T-helper 1 cell treated with Interleukin-12 subunit alpha and Interleukin-12 subunit beta and Interleukin-4 antibody, amounts not matched to agents 30 μg/mL and 1 μg/mL, for 36 hours (primary cell): ENCODE results near the gene UNC5CL.

ENCODE experiments used
- H3K27ac Mint-ChIP-seq: one replicate; pipeline ENCODE4 v1.8.0; 2021; ENCODE audit warnings: mild to moderate bottlenecking, mixed read lengths
- H3K27me3 Mint-ChIP-seq: one replicate; pipeline ENCODE4 v1.8.0; 2021; ENCODE audit warnings: low read depth, mixed read lengths
- H3K36me3 Mint-ChIP-seq: one replicate; pipeline ENCODE4 v1.8.0; 2021; ENCODE audit warnings: low read depth, mixed read lengths
- H3K4me1 Mint-ChIP-seq: one replicate; pipeline ENCODE4 v1.8.0; 2021; ENCODE audit warnings: low read depth, mixed read lengths
- H3K4me3 Mint-ChIP-seq: one replicate; pipeline ENCODE4 v1.8.0; 2021; ENCODE audit warnings: mild to moderate bottlenecking, moderate library complexity, mixed read lengths
- H3K9me3 Mint-ChIP-seq: one replicate; pipeline ENCODE4 v1.8.0; 2021; ENCODE audit warnings: mixed read lengths

The UNC5CL gene

GRCh38 chr6:41039060-41039998 is at the start of gene UNC5CL:
Gene UNC5CL, minus strand, starts transcription at chr6:41039221. Its CDS starts 4,147 bp downstream, at chr6:41035074.
- no peaks in the 10 kb centered on the region for H3K36me3 Mint-ChIP-seq
- H3K9me3 Mint-ChIP-seq = no peaks in the 10 kb centered on the region
- no peak within 1 kb of the TSS for H3K27ac Mint-ChIP-seq
- H3K4me3 Mint-ChIP-seq = no peak within 1 kb of the TSS
- H3K27me3 Mint-ChIP-seq = no peaks in the 10 kb centered on the region
- H3K4me1 Mint-ChIP-seq = peaks cover 12% of the 10 kb centered on the region

- H3K36me3 Mint-ChIP-seq = peaks cover 49% of the 10 kb centered on the region
- no peak overlapping the region for H3K27ac Mint-ChIP-seq
Measured at GRCh38 chr6:41088451-41088850, 49.4 kb upstream of the UNC5CL start.

GRCh38 chr6:41085182-41085581 is 46.2 kb upstream of the UNC5CL start:
- H3K27me3 Mint-ChIP-seq = no peaks in the 10 kb centered on the region
- no peak overlapping the region for H3K27ac Mint-ChIP-seq
- H3K36me3 Mint-ChIP-seq = peaks cover 41% of the 10 kb centered on the region
- no peak overlapping the region for H3K4me3 Mint-ChIP-seq
- H3K9me3 Mint-ChIP-seq = no peaks in the 10 kb centered on the region
- peaks cover 32% of the 10 kb centered on the region for H3K4me1 Mint-ChIP-seq

More at GRCh38 chr6:41088451-41088850, 49.4 kb upstream of the UNC5CL start:
- Mint-ChIP-seq H3K4me1 (peaks cover 12% of the 10 kb centered on the region), H3K4me3 (no peak overlapping the region), H3K27me3 (no peaks in the 10 kb centered on the region), H3K9me3 (no peaks in the 10 kb centered on the region)

- peaks cover 46% of the 10 kb centered on the region for H3K36me3 Mint-ChIP-seq
- H3K27ac Mint-ChIP-seq = no peak overlapping the region
- H3K4me3 Mint-ChIP-seq = no peak overlapping the region
- no peaks in the 10 kb centered on the region for H3K9me3 Mint-ChIP-seq
- no peaks in the 10 kb centered on the region for H3K27me3 Mint-ChIP-seq
- H3K4me1 Mint-ChIP-seq = peaks cover 43% of the 10 kb centered on the region
Measured at GRCh38 chr6:41083072-41083471, 44.1 kb upstream of the UNC5CL start.

- H3K27ac Mint-ChIP-seq = peak overlapping the region; percentile 87
- H3K9me3 Mint-ChIP-seq = no peaks in the 10 kb centered on the region
- H3K27me3 Mint-ChIP-seq = no peaks in the 10 kb centered on the region
- H3K36me3 Mint-ChIP-seq = peaks cover 34% of the 10 kb centered on the region
- H3K4me1 Mint-ChIP-seq = peaks cover 50% of the 10 kb centered on the region
- peak overlapping the region; percentile 71 for H3K4me3 Mint-ChIP-seq
Measured at GRCh38 chr6:41080621-41081020, 41.6 kb upstream of the UNC5CL start.

GRCh38 chr6:41079080-41079479 is 40.1 kb upstream of the UNC5CL start:
- H3K4me3 Mint-ChIP-seq = no peak overlapping the region

GRCh38 chr6:41078101-41078500 is 39.1 kb upstream of the UNC5CL start:
- H3K36me3 Mint-ChIP-seq = peaks cover 33% of the 10 kb centered on the region
- no peak overlapping the region for H3K27ac Mint-ChIP-seq
- H3K4me1 Mint-ChIP-seq = peaks cover 60% of the 10 kb centered on the region
- H3K27me3 Mint-ChIP-seq = no peaks in the 10 kb centered on the region
- H3K9me3 Mint-ChIP-seq = no peaks in the 10 kb centered on the region
- H3K4me3 Mint-ChIP-seq = no peak overlapping the region

More at GRCh38 chr6:41079080-41079479, 40.1 kb upstream of the UNC5CL start:
- Mint-ChIP-seq H3K4me1 (peaks cover 65% of the 10 kb centered on the region), H3K27me3 (no peaks in the 10 kb centered on the region), H3K36me3 (peaks cover 37% of the 10 kb centered on the region), H3K9me3 (no peaks in the 10 kb centered on the region), H3K27ac (no peak overlapping the region)

- H3K9me3 Mint-ChIP-seq = no peaks in the 10 kb centered on the region
- peaks cover 30% of the 10 kb centered on the region for H3K36me3 Mint-ChIP-seq
- H3K27ac Mint-ChIP-seq = no peak overlapping the region
- H3K27me3 Mint-ChIP-seq = no peaks in the 10 kb centered on the region
- H3K4me1 Mint-ChIP-seq = peaks cover 55% of the 10 kb centered on the region
- no peak overlapping the region for H3K4me3 Mint-ChIP-seq
Measured at GRCh38 chr6:41077536-41077935, 38.5 kb upstream of the UNC5CL start.

GRCh38 chr6:41075651-41076626 is 36.9 kb upstream of the UNC5CL start:
- Mint-ChIP-seq H3K27ac (peak overlapping the region; percentile 34), H3K4me1 (peaks cover 49% of the 10 kb centered on the region), H3K27me3 (no peaks in the 10 kb centered on the region), H3K9me3 (no peaks in the 10 kb centered on the region), H3K4me3 (peak overlapping the region; percentile 94), H3K36me3 (peaks cover 32% of the 10 kb centered on the region)

- Mint-ChIP-seq H3K36me3 (peaks cover 33% of the 10 kb centered on the region), H3K9me3 (no peaks in the 10 kb centered on the region), H3K4me1 (peaks cover 48% of the 10 kb centered on the region), H3K27ac (peak overlapping the region; percentile 97), H3K4me3 (peak overlapping the region; percentile 94), H3K27me3 (no peaks in the 10 kb centered on the region)
Measured at GRCh38 chr6:41074692-41075436, 35.8 kb upstream of the UNC5CL start.

- Mint-ChIP-seq H3K36me3 (peaks cover 36% of the 10 kb centered on the region), H3K4me3 (peak overlapping the region; percentile 94), H3K27me3 (no peaks in the 10 kb centered on the region), H3K4me1 (peaks cover 50% of the 10 kb centered on the region), H3K9me3 (no peaks in the 10 kb centered on the region), H3K27ac (peak overlapping the region; percentile 97)
Measured at GRCh38 chr6:41073968-41074691, 35.1 kb upstream of the UNC5CL start.

GRCh38 chr6:41073203-41073967 is 34.4 kb upstream of the UNC5CL start:
- Mint-ChIP-seq H3K4me3 (peak overlapping the region; percentile 94), H3K27me3 (no peaks in the 10 kb centered on the region), H3K27ac (peak overlapping the region; percentile 97), H3K9me3 (no peaks in the 10 kb centered on the region), H3K4me1 (peaks cover 47% of the 10 kb centered on the region), H3K36me3 (peaks cover 32% of the 10 kb centered on the region)

- no peaks in the 10 kb centered on the region for H3K27me3 Mint-ChIP-seq
Measured at GRCh38 chr6:41072836-41073202, 33.8 kb upstream of the UNC5CL start, which contains the start of gene NFYA. Gene NFYA, plus strand, starts transcription at chr6:41072974. Its CDS starts 6,116 bp downstream, at chr6:41079090.

More at GRCh38 chr6:41072836-41073202, 33.8 kb upstream of the UNC5CL start, which contains the start of gene NFYA:
- Mint-ChIP-seq H3K27ac (peak within 1 kb of the TSS; percentile 99), H3K4me3 (peak within 1 kb of the TSS; percentile 94), H3K36me3 (peaks cover 34% of the 10 kb centered on the region), H3K4me1 (peaks cover 50% of the 10 kb centered on the region), H3K9me3 (no peaks in the 10 kb centered on the region)
